A549 treated with ZK216348 at 1 μM for 4 hours (cell line): Measurements from ENCODE around the gene ERLEC1. TPM values are rescaled to one million over a fixed set of nuclear protein-coding genes. Genes with fewer than 3 reads are reported as not detected.

Source experiments
- total RNA-seq: library from RNA; stranded (reverse); fragments of 200-300 nt; extraction: Qiagen RNA extraction; gene quantifications from 5 replicates; pipeline ENCODE4 v1.2.3, GENCODE V29; 2022; ENCODE audit warnings: low read depth

ERLEC1 gene, protein sequence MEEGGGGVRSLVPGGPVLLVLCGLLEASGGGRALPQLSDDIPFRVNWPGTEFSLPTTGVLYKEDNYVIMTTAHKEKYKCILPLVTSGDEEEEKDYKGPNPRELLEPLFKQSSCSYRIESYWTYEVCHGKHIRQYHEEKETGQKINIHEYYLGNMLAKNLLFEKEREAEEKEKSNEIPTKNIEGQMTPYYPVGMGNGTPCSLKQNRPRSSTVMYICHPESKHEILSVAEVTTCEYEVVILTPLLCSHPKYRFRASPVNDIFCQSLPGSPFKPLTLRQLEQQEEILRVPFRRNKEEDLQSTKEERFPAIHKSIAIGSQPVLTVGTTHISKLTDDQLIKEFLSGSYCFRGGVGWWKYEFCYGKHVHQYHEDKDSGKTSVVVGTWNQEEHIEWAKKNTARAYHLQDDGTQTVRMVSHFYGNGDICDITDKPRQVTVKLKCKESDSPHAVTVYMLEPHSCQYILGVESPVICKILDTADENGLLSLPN
- total RNA-seq, result 46.0 to 64.8 TPM (median 60.6 TPM) in 5 replicates

DNA sequence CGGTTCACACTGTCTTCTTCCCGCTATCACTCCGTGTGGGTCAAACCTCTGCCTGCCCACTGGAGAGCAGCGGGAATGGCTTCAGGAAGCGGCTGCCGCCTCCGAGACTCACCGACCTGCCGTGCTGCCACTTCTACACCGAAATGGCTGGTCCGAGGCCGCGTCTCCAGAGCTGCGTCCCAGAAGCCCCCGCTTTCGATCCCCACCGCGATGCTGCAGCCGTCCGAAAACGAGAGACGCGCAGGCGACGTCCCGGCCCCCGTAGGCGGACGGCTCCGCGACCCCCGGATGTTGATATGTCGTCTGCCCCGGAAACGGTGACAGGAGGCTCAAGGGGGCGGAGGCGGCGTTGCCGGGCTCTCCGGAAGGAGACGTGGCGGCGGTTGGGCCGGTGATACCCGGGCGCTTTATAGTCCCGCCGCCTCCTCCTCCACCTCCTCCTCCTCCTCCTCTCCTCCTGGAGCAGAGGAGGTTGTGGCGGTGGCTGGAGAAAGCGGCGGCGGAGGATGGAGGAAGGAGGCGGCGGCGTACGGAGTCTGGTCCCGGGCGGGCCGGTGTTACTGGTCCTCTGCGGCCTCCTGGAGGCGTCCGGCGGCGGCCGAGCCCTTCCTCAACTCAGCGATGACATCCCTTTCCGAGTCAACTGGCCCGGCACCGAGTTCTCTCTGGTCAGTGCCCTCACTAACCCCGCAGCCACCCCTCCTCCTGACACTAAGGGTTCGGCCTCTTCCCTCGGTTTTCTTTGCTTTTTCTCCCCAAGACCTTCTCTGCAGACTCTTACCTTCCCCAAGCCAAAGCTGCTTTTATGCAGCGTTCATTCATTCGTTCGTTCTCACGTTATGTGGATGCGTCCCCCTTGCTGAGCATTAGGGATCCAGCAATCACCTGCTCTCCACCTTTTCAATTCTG, at the start of gene ERLEC1, which contains the start of gene ASB3:
Gene ERLEC1, plus strand, starts transcription at position 340 of the 909 bp plus-strand sequence. Its CDS starts 167 bp downstream, at position 507.
Gene ASB3, minus strand, starts transcription at position 249 of the 909 bp plus-strand sequence. CDS start 21,381 bp downstream, outside the sequence.

DNA sequence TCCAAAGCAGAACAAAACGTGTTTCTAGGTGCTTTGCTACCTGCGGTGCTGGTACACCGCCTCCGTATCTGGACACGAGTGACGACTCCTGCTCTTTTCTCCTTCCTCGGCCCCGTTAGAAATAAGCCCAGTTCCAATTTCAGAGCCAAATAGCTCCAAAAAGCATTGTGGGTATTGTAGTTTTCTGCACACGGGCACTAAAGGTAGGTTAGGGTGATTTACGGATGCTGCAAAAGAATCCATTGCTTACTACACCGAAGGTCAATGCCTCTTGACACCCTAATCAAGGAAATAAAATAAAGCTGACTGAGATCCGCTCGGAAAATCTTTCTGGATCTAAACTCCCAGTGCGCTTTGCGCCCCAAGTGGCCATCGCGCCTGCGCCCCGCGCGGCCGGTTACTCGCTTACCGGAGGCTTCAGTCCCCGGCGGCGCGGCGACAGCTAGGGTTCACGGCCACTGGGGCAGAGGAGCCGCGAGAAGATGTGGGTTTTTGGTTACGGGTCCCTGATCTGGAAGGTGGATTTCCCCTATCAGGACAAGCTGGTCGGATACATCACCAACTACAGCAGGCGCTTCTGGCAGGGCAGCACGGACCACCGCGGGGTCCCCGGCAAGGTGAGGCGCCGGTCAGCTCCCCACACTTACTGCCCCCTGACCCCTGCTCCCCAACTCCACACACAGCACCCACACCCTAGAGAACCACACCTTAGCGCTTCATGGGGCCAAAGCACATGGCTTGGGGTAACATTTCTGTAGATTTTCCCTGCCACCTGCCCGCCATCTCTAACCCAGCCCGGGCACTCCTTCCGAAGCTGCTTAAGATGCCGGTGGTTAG, 19.2 kb upstream of the ERLEC1 start, which contains the start of gene CHAC2:
Gene CHAC2, plus strand, starts transcription at position 400 of the 837 bp plus-strand sequence. Its CDS starts 83 bp downstream, at position 483.

DNA sequence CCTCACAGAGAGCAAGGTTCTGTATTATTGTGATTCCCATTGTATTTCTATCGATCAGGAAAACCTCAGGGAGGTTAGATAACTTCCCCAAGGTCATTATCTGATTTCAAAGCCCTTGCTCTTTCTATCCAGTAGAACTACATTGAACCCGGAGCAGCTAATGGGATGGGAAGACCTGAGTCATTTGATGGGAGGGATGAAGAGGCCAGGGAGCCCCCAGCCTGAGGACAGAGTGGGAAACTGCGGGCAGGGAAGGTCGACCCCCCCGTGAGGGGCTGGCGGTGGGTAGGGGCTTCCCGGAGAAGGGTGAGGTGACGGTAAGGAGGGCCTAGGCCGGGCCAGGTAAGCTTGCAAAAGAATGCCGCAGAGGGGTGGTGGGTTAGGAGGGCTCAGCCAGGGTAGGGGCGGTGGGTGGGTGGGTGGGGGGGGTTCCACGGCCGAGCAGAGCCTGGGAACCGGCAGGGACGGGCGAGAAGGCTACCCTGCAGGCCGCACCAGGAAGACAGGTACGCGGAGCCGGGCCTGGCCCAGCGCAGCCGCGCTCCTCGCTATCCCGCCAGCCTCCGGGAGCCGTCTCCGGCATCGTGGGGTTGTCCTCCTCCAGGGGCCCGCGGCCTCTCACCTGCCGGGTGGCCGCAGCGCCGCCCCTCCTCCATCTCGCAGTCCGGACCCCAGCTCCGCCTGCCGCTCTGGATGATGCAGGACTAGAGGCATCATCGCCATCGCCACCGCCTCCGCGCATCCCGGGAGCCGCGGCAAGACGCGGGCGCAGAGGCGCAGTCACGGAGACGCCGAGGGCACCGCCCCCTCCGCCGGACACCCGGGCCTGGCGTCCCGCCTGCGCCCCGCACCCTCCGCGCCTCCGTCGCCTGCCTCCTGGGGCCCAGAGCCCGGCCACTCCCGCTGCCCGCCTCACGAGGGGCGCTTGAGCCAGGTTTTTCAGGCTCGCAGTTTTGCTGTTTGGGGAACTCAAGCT, 72.7 kb downstream of the ERLEC1 start, which contains the start of gene GPR75:
Gene GPR75, minus strand, starts transcription at position 762 of the 976 bp plus-strand sequence. CDS start 5,211 bp downstream, outside the sequence.

Other genes starting within 250 kb of the ERLEC1 start
- 10.0 to 14.9 TPM (median 11.5 TPM) in 5 replicates for gene CHAC2, start 19.2 kb upstream of the ERLEC1 start, total RNA-seq
- 11.4 to 13.7 TPM (median 12.6 TPM) in 5 replicates for gene ASB3, start 91 bp upstream of the ERLEC1 start, total RNA-seq
- 1.5 to 2.3 TPM (median 1.9 TPM) in 5 replicates for gene GPR75, start 72.9 kb downstream of the ERLEC1 start, total RNA-seq
- gene PSME4, start 183.9 kb downstream of the ERLEC1 start, total RNA-seq, result 43.2 to 48.1 TPM (median 43.4 TPM) in 5 replicates